Ascending aorta (tissue), 2 donors: ENCODE data around the gene RNPS1. TPM values are rescaled to one million over a fixed set of nuclear protein-coding genes. Genes with fewer than 3 reads are reported as not detected.

ENCODE experiments used
- DNase-seq, 2 donors: peaks; one replicate each; pipeline ENCODE4 v3.0.0-alpha.2; 2019; ENCODE audit warnings: low spot score in 2 of 2
- H3K27ac ChIP-seq, 2 donors: fragments of 200-600 bp; sonication (generic); one replicate each; pipeline ENCODE4 v1.5.1; 2016 to 2017; ENCODE audit warnings: mild to moderate bottlenecking in 1 of 2
- H3K27me3 ChIP-seq: fragments of 200-600 bp; sonication (generic); one replicate; pipeline ENCODE4 v1.5.1; 2017
- H3K36me3 ChIP-seq, 2 donors: fragments of 200-600 bp; sonication (generic); one replicate each; pipeline ENCODE4 v1.5.1; 2016
- H3K4me1 ChIP-seq, 2 donors: fragments of 200-600 bp; sonication (generic); one replicate each; pipeline ENCODE4 v1.5.1; 2016 to 2017; ENCODE audit warnings: mild to moderate bottlenecking in 1 of 2
- H3K4me3 ChIP-seq, 2 donors: fragments of 200-600 bp; sonication (generic); one replicate each; pipeline ENCODE4 v1.5.1; 2016 to 2017; ENCODE audit warnings: mild to moderate bottlenecking in 1 of 2
- H3K9me3 ChIP-seq, 2 donors: fragments of 200-600 bp; sonication (generic); one replicate each; pipeline ENCODE4 v1.5.1; 2016
- intact Hi-C: fragments of 100-400 bp; cut with DNase I; formaldehyde crosslinking; loops from one replicate; pipeline ENCODE4 v1.15.1; 2023
- total RNA-seq: library from RNA; depleted of rRNA; stranded (reverse); fragments of >200 nt; gene quantifications from one replicate; pipeline ENCODE4 v1.1.0, GENCODE V29; 2016
- TF ChIP-seq, protein P1 (sequence below), 3 experiments: fragments of 200-600 bp in 2 of 3; fragments of 450-650 bp in 1 of 3; sonication (generic) in 2 of 3; IDR thresholded peaks; one replicate each; pipeline ENCODE4 v1.5.1; 2016 to 2019; ENCODE audit warnings: antibody characterized with exemption in 3 of 3, mild to moderate bottlenecking in 1 of 3, moderate library complexity in 1 of 3

RNPS1 gene
- total RNA-seq, 1 donor from 2014 or later, result 134 TPM

GRCh38 chr16:2226918-2227317 is 41.0 kb downstream of the RNPS1 start:
- H3K27me3 ChIP-seq, result no peaks in the 10 kb centered on the region
- H3K4me1 ChIP-seq, result peaks cover 4 to 15% of the 10 kb centered on the region in 2 donors
- no peaks in the 10 kb centered on the region for H3K9me3 ChIP-seq
- intact Hi-C loops, result no loop called here
- DNase-seq, result no peak
- TF ChIP-seq, protein P1, sequence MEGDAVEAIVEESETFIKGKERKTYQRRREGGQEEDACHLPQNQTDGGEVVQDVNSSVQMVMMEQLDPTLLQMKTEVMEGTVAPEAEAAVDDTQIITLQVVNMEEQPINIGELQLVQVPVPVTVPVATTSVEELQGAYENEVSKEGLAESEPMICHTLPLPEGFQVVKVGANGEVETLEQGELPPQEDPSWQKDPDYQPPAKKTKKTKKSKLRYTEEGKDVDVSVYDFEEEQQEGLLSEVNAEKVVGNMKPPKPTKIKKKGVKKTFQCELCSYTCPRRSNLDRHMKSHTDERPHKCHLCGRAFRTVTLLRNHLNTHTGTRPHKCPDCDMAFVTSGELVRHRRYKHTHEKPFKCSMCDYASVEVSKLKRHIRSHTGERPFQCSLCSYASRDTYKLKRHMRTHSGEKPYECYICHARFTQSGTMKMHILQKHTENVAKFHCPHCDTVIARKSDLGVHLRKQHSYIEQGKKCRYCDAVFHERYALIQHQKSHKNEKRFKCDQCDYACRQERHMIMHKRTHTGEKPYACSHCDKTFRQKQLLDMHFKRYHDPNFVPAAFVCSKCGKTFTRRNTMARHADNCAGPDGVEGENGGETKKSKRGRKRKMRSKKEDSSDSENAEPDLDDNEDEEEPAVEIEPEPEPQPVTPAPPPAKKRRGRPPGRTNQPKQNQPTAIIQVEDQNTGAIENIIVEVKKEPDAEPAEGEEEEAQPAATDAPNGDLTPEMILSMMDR (IDR thresholded peaks at IDR 0.05), result no peak
- H3K36me3 ChIP-seq, result peaks cover 41 to 42% of the 10 kb centered on the region in 2 donors
- no peak overlapping the region for H3K27ac ChIP-seq
- no peak overlapping the region for H3K4me3 ChIP-seq

DNA sequence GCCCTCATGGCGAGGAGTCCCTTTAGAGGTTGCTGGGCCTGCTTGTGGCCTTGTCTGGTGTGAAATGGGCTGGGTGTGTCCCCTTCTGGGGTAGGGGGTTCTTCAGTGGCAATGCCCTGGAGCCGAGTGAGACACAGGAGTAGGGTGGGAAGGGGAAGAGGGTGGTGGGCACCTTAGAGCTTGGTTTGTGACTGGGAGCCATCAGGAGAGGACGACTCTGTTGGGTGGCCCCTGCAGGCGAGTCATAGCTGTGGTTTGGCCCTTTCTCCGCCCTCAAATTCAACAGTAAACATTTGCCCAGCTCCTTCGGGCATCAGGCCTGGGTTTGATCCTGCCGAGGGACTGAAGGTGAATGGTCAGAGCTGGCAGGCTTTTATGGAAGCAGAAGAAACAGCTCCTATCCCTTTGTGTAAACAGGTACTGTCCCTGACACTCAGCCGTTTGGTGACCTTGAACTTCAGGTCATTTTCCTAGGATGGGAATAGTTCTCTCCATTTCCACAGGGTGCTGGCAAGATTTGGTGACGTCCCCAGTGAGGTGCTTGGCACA is 41.6 kb downstream of the RNPS1 start:
- Histone ChIP-seq H3K4me3 (no peak overlapping the region), H3K27me3 (no peaks in the 10 kb centered on the region), H3K9me3 (no peaks in the 10 kb centered on the region), H3K4me1 (peaks cover 4 to 15% of the 10 kb centered on the region in 2 donors), H3K27ac (no peak overlapping the region), H3K36me3 (peaks cover 35 to 36% of the 10 kb centered on the region in 2 donors)
- intact Hi-C loops, result no loop called here
- DNase-seq, result no peak
- TF ChIP-seq, protein P1 (IDR thresholded peaks at IDR 0.05), result no peak

DNA sequence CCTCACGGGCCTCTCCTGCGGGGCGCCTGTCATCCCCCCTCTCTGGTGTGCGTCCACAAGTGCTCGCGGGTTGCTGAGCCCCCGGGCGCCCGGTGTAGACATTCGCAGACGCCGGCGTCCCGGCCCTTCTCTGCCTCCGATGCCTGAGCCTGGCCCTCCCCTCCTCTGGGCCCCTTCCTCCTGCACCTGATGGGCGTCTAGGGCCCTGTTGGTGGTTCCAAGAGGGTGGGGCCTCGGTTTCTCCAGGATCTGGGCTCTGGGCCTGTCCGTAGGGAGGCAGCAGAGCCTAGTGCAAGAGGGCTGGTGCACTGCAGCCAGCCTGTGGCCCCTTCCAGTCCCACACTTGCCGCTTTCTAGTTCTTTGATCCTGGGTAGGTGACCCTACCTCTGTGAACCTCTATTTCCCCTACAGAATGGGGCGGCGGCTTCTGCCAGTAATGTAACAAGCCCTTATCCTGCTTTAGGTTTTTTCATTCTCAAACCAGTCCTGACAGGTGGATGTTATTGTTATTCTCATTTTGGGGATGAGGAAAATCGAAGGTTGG is 43.9 kb downstream of the RNPS1 start:
- Histone ChIP-seq H3K36me3 (peaks cover 12 to 13% of the 10 kb centered on the region in 2 donors), H3K27me3 (no peaks in the 10 kb centered on the region), H3K4me1 (peaks cover 4 to 15% of the 10 kb centered on the region in 2 donors), H3K9me3 (no peaks in the 10 kb centered on the region), H3K27ac (peak overlapping the region; percentile 80), H3K4me3 (peak overlapping the region; percentile 89 to 92)
- TF ChIP-seq, protein P1 (IDR thresholded peaks at IDR 0.05), result peak in 1 of 3 experiments; percentile 18
- DNase-seq, result no peak
- intact Hi-C loops, result loop anchor here (1.0 to 5.0 kb wide), 7 partner anchors 9 to 397 kb away; partner anchors contain the start of genes ECI1, FAHD1, HAGH and MLST8

- Histone ChIP-seq H3K27ac (peak within 1 kb of the TSS; percentile 80), H3K4me1 (peaks cover 4 to 15% of the 10 kb centered on the region in 2 donors), H3K4me3 (peak within 1 kb of the TSS; percentile 89 to 92), H3K36me3 (peaks cover 6% of the 10 kb centered on the region in 2 donors), H3K27me3 (no peaks in the 10 kb centered on the region), H3K9me3 (no peaks in the 10 kb centered on the region)
- TF ChIP-seq, protein P1 (IDR thresholded peaks at IDR 0.05), result no peak
- peak; percentile 96 to 100 for DNase-seq
- intact Hi-C loops, result loop anchor here (1.0 to 5.0 kb wide), 7 partner anchors 8 to 397 kb away; partner anchors contain the start of genes ECI1, FAHD1, HAGH and MLST8
Measured at GRCh38 chr16:2223221-2223941, 44.5 kb downstream of the RNPS1 start, which contains the start of gene E4F1. Gene E4F1, plus strand, starts transcription at chr16:2223591. Its CDS starts 23 bp downstream, at chr16:2223614.

GRCh38 chr16:2216330-2216729 is 51.6 kb downstream of the RNPS1 start:
- no peak for DNase-seq
- Histone ChIP-seq H3K4me1 (peaks cover 12 to 22% of the 10 kb centered on the region in 2 donors), H3K9me3 (no peaks in the 10 kb centered on the region), H3K27ac (no peak overlapping the region), H3K36me3 (peaks cover 0 to 5% of the 10 kb centered on the region in 2 donors), H3K4me3 (no peak overlapping the region), H3K27me3 (no peaks in the 10 kb centered on the region)
- TF ChIP-seq, protein P1 (IDR thresholded peaks at IDR 0.05), result no peak
- intact Hi-C loops, result no loop called here
